Tibial nerve (tissue), 4 donors: ENCODE measurements around the gene CNDP1. TPM values are rescaled to one million over a fixed set of nuclear protein-coding genes. Genes with fewer than 3 reads are reported as not detected.

Experiments
- DNase-seq, 2 donors: peaks; one replicate each; pipeline ENCODE4 v3.0.0-alpha.2; 2019; ENCODE audit warnings: low spot score in 2 of 2
- H3K27ac ChIP-seq, 4 donors: fragments of 200-600 bp; sonication (generic) in 3 of 4; one replicate each; pipeline ENCODE4 v1.5.1; 2017 to 2019; ENCODE audit warnings: mild to moderate bottlenecking in 1 of 4
- H3K27me3 ChIP-seq, 2 donors: fragments of 200-600 bp; sonication (generic) in 1 of 2; one replicate each; pipeline versions ENCODE4 v1.5.1 to v1.6.0; 2017 to 2019
- H3K36me3 ChIP-seq, 3 donors: fragments of 200-600 bp; sonication (generic); one replicate each; pipeline ENCODE4 v1.5.1; 2018 to 2019
- H3K4me1 ChIP-seq, 4 donors: fragments of 200-600 bp; sonication (generic) in 3 of 4; one replicate each; pipeline ENCODE4 v1.5.1; 2017 to 2019
- H3K4me3 ChIP-seq, 4 donors: fragments of 200-600 bp; sonication (generic) in 3 of 4; one replicate each; pipeline ENCODE4 v1.5.1; 2017 to 2019; ENCODE audit warnings: mild to moderate bottlenecking in 1 of 4, moderate library complexity in 1 of 4
- H3K9me3 ChIP-seq, 4 donors: fragments of 200-600 bp; sonication (generic) in 3 of 4; one replicate each; pipeline ENCODE4 v1.5.1; 2017 to 2019
- CTCF ChIP-seq, 5 experiments: fragments of 200-600 bp in 3 of 5; fragments of 450-650 bp in 2 of 5; sonication (generic) in 3 of 5; IDR thresholded peaks; one replicate each; pipeline ENCODE4 v1.5.1; 2016 to 2019; ENCODE audit warnings: antibody characterized with exemption in 5 of 5, mild to moderate bottlenecking in 3 of 5, moderate library complexity in 2 of 5
- EP300 ChIP-seq, 2 donors: sonication (generic); formaldehyde crosslinking; IDR thresholded peaks; one replicate each; pipeline ENCODE4 v1.6.1; 2017; ENCODE audit warnings: antibody characterized with exemption in 2 of 2, mild to moderate bottlenecking in 1 of 2
- POLR2A ChIP-seq, 2 donors: fragments of 450-650 bp; IDR thresholded peaks; one replicate each; pipeline ENCODE4 v1.6.1; 2017; ENCODE audit warnings: antibody characterized with exemption in 2 of 2, mild to moderate bottlenecking in 2 of 2, moderate library complexity in 2 of 2
- WGBS, 2 donors: methylation state at CpG; one replicate each; pipeline ENCODE4 v1.1.5; 2018; 5-methylcytosine and 5-hydroxymethylcytosine counted together
- total RNA-seq, 4 donors: library from RNA; depleted of rRNA; stranded (reverse); fragments of >200 nt; gene quantifications; one replicate each; pipeline ENCODE4 v1.1.0, GENCODE V29; 2016

Gene CNDP1
- total RNA-seq, 4 donors from 2014 or later: 0.22 to 1.0 TPM; not detected in 2

- H3K9me3 ChIP-seq: no peaks in the 10 kb centered on the region
- peaks cover 0 to 32% (median 0%) of the 10 kb centered on the region in 3 donors for H3K36me3 ChIP-seq
- no peak overlapping the region for H3K27ac ChIP-seq
- no peak overlapping the region for H3K4me3 ChIP-seq
- peaks cover 0 to 10% (median under 1%) of the 10 kb centered on the region in 4 donors for H3K4me1 ChIP-seq
- TF ChIP-seq EP300 (IDR thresholded peaks at IDR 0.05) (no peak), POLR2A (IDR thresholded peaks at IDR 0.05) (no peak), CTCF (IDR thresholded peaks at IDR 0.05) (no peak)
- 29 to 39% methylated on average over 1 of the region's 1 CpG for WGBS, 2 donors
- no peak for DNase-seq
- no peaks in the 10 kb centered on the region for H3K27me3 ChIP-seq
Observed at GRCh38 chr18:74590671-74591070, 56.4 kb downstream of the CNDP1 start.

- Histone ChIP-seq H3K27me3 (no peaks in the 10 kb centered on the region), H3K9me3 (no peaks in the 10 kb centered on the region), H3K4me3 (no peak overlapping the region), H3K4me1 (peaks cover 5 to 38% (median 23%) of the 10 kb centered on the region in 4 donors), H3K36me3 (peaks cover 0 to 32% (median 0%) of the 10 kb centered on the region in 3 donors), H3K27ac (no peak overlapping the region)
- no peak for DNase-seq
- TF ChIP-seq POLR2A (IDR thresholded peaks at IDR 0.05) (no peak), EP300 (IDR thresholded peaks at IDR 0.05) (no peak)
Observed at GRCh38 chr18:74595431-74595830, 61.1 kb downstream of the CNDP1 start.

GRCh38 chr18:74597034-74597661 is 62.8 kb downstream of the CNDP1 start:
- no peaks in the 10 kb centered on the region for H3K9me3 ChIP-seq

GRCh38 chr18:74597662-74598349 is 63.5 kb downstream of the CNDP1 start, which contains the start of gene ZNF407:
Gene ZNF407 (plus strand): TSS chr18:74597870. CDS start chr18:74631020, 33,150 bp downstream.
- H3K36me3 ChIP-seq: peaks cover 0 to 25% (median 0%) of the 10 kb centered on the region in 3 donors
- peaks cover 5 to 41% (median 23%) of the 10 kb centered on the region in 4 donors for H3K4me1 ChIP-seq
- no peaks in the 10 kb centered on the region for H3K9me3 ChIP-seq
- TF ChIP-seq EP300 (IDR thresholded peaks at IDR 0.05): peak; percentile 5 to 73
- peak in 1 of 2 donors; percentile 29 for TF ChIP-seq POLR2A (IDR thresholded peaks at IDR 0.05)
- peak in 1 of 5 experiments; percentile 16 for TF ChIP-seq CTCF (IDR thresholded peaks at IDR 0.05)
- peak; percentile 73 to 92 for DNase-seq
- H3K27me3 ChIP-seq: no peaks in the 10 kb centered on the region
- 0 to 1% methylated on average over 16 to 38 of the region's 64 CpGs for WGBS, 2 donors
- H3K4me3 ChIP-seq: peak within 1 kb of the TSS; percentile 63 to 93 (median 83)
- H3K27ac ChIP-seq: peak within 1 kb of the TSS; percentile 90 to 99 (median 98)

More at GRCh38 chr18:74597034-74597661, 62.8 kb downstream of the CNDP1 start:
- H3K36me3 ChIP-seq: peaks cover 0 to 29% (median 0%) of the 10 kb centered on the region in 3 donors
- H3K4me1 ChIP-seq: peaks cover 5 to 41% (median 23%) of the 10 kb centered on the region in 4 donors
- H3K4me3 ChIP-seq: peak overlapping the region; percentile 63 to 93 (median 83)
- no peaks in the 10 kb centered on the region for H3K27me3 ChIP-seq
- WGBS, 2 donors: 1% methylated on average over 21 to 40 of the region's 41 CpGs
- peak; percentile 9 to 81 for TF ChIP-seq EP300 (IDR thresholded peaks at IDR 0.05)
- peak in 1 of 2 donors; percentile 38 for TF ChIP-seq POLR2A (IDR thresholded peaks at IDR 0.05)
- no peak for TF ChIP-seq CTCF (IDR thresholded peaks at IDR 0.05)
- H3K27ac ChIP-seq: peak overlapping the region; percentile 90 to 99 (median 98)
- peak; percentile 46 to 53 for DNase-seq

- H3K27ac ChIP-seq: peak overlapping the region; percentile 90 to 99 (median 98)
- TF ChIP-seq CTCF (IDR thresholded peaks at IDR 0.05) (peak in 1 of 5 experiments; percentile 9), POLR2A (IDR thresholded peaks at IDR 0.05) (no peak), EP300 (IDR thresholded peaks at IDR 0.05) (no peak)
Observed at GRCh38 chr18:74598350-74599001, 64.2 kb downstream of the CNDP1 start.

More at GRCh38 chr18:74598350-74599001, 64.2 kb downstream of the CNDP1 start:
- Histone ChIP-seq H3K36me3 (peaks cover 0 to 18% (median 0%) of the 10 kb centered on the region in 3 donors), H3K9me3 (no peaks in the 10 kb centered on the region), H3K4me1 (peaks cover 5 to 41% (median 23%) of the 10 kb centered on the region in 4 donors), H3K4me3 (peak overlapping the region; percentile 63 to 93 (median 83)), H3K27me3 (no peaks in the 10 kb centered on the region)
- peak in 1 of 2 donors; percentile 10 for DNase-seq
- WGBS, 2 donors: 1 to 2% methylated on average over 12 to 20 of the region's 44 CpGs
